RPMI7951 (cell line): ENCODE results near the gene COL7A1. TPM values are rescaled to one million over a fixed set of nuclear protein-coding genes. Genes with fewer than 3 reads are reported as not detected.

Experiments
- DNase-seq: peaks from one replicate; pipeline ENCODE4 v3.0.0-alpha.2; 2012; ENCODE audit warnings: low read depth
- total RNA-seq: library from RNA; depleted of rRNA; stranded (reverse); fragments of >200 nt; shearing (Covaris generic); gene quantifications from 2 replicates; pipeline ENCODE4 v1.2.3, GENCODE V29; 2014

The COL7A1 gene
- total RNA-seq, 1 experiment from 2014 or later, result 110 TPM

DNA sequence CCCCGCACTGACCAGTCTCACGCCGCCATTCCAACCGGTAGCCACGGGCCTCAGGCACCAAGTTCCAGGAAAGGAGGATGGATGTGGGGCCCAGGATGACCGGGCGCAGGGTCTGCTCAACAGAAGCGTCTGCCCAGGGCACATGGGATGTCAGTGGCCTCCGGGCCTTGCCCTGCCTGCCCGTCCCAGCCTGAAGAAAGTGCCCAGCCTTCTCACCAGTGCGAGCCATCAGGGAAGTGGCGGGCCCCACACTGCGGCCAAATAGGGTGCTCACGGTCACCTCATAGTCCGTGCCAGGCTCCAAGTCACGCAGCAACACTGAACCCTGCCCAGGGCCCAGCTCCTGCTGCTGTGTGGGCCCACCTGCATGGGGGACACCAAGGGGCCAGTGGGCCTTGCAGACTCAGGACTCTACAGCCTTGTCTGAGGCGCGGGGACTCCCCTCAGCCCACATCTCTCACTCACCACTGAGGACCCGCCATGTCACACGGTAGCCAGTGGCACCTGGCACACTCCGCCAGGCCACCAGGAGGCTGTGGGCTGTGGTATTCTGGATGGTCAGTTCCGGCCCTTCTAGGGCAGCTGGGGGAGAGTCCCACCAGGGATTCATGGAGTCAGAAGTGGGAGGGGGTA, 3.1 kb downstream of the COL7A1 start:
- no peak for DNase-seq

DNA sequence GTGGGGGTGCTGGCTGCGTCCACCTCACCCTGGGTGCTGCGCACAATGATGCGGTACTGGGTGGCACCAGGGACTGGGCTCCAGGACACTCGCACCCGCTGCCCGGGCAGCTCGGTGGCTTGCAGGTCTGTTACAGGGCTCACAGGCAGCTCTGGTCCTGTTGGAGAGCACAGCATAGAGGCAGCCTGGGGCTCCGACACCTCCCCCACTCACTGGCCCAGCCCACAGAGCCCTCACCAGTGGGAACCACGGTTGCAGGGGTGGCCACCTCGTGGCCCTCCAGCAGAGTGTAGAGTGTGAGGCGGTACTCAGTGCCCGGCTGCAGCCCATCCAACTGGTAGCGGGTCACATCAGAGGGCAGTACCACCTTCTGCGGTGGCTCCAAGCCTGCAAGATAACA, 3.7 kb downstream of the COL7A1 start:
- DNase-seq, result no peak

DNA sequence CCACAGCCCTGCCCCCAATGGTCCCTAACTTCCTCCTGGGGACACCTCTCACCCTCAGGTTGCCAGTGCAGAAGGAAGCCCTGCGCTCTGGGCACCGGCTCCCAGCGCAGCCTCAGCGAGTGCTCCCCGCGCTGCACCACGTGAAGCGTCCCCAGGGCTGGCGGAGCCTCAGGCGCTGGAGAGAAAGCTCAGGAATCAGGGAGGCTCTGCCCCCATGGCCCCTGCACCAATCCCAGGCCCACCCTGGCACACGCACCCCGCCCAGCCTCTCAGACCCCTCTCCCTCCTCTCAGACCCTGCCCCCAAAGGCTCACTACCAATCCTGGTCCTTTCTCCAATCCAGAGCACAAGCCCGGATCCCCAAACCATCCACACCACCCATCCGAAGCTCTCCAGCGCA, 6.9 kb downstream of the COL7A1 start:
- DNase-seq, result no peak

DNA sequence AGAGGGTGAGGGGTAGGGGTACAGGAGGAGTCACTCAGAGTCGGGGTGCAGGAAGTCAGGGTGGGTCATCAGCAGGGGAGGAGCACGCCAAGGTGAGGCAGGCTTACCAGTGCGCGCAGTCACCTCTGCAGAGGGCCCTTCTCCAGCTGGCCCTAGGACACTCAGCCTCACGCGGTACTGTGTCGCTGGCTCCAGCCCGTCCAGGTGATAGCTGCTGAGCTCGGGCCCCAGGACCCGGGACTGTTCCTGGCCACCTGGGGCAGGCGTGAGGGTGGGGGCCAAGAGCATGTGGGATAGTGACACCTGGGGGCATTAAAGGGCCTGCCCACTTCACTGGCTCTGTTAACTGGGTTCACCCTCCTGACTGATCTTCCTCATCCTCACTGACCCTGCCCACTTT, 7.4 kb downstream of the COL7A1 start:
- no peak for DNase-seq

DNA sequence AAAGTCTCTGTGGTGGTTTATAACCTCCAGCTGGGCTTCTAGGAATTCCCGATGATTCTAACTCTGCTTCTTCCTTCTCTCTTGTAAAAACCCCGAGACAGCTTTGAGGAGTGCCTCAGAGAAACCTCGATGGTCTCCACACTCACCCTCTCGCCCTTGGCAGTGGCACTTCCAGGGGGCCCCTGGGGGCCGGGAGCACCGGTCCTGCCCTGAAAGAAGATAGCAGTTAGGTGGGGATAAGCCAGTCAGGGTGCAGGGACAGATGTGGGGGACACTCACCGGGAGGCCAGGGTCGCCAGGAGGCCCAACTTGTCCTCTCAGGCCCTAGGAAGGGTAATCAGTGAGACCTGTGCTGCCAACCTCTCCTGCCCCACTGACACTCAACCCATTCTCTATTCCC, 9.7 kb downstream of the COL7A1 start:
- DNase-seq, result no peak

DNA sequence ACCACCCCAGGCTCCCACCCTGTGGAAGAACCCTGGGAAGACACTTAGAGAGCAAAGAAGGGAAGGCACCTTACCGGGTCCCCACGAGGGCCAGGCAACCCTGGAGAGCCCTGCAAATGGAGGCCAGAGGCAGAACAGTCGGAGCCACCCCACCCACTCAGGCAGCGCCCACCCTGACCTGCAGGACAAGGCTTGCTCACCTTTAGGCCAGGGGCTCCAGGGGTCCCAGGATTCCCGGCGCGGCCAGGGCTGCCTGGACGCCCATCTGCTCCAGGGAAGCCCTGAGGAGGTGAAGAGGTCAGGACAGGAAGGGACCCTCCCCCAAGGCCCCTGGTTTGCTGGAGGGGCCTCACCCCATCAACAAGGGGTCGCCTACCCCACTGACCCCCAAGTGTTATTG, 10.3 kb downstream of the COL7A1 start:
- DNase-seq, result no peak

DNA sequence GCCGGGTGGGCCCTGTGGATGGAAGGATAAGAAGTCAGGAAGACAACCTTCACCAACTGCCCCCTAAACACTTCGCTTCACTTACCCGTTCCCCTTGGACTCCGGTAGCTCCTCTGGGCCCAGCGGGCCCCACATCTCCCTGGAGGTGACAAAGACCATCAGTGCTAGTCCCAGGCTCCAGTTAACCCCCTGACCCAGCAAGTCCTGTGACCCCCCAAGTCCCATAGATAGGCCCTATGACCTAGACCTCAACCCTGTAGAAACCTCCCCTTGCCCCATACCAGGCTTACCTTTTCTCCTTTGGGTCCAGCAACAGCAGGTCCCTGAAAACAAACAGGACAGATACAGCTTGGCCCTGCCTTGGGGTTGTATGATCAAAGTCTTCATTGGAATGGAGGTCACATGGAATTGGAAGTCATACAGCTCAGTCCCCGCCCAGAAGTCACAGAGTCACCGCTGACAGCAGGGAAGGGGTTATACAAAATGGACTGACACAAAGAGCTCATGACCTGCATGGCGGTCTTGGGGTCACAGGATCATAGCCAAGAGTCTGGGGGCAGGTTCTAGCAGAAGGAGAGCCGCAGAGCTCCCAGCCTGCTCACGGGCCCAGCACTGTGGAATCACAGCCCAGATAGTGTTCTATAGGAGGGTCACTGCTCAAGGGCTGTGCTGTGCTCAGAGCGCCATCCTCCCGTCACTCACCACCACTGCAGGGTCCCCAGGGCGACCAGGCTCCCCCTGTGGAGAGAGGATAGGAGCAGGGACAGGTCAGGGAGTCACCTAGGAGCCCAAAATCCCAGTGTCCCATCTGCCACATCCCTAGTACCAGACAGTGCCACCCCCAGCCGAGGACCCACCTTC, 13.3 kb downstream of the COL7A1 start:
- DNase-seq, result no peak

DNA sequence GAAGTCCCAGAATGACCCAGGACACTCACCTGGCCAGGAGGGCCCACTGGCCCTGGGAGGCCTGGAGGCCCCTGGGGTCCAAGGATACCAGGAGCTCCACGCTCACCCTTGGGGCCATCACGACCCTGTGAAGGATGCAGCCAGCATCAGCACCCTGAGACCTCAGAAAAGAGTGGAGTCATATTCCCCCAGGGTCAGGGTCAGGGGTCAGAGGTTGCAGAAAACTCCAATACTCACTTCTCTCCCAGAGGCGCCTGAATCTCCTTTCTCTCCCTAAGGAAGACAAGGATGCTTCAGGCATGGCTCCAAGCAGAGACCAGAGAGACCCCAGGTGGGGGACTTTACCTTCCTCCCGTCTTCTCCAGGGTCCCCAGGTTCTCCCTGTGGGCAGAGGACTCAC, 18.5 kb downstream of the COL7A1 start:
- DNase-seq, result no peak

DNA sequence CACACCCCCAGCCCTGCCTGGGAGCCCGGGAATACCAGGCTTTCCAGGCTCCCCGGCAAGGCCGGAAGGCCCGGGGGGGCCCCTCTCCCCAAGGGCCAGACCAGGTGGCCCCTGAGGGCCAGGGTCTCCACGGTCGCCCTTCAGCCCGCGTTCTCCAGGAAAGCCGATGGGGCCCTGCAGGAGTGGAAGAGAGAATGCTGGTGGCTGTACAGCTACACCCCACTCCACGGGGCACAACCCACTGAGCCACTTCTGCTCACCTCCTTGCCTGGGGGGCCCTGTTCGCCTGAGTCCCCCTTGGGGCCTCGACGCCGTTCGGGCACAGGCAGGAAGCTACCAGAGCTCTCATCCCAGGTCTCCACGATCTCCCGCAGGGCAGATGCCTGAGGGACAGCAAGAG, 19.8 kb downstream of the COL7A1 start:
- no peak for DNase-seq

DNA sequence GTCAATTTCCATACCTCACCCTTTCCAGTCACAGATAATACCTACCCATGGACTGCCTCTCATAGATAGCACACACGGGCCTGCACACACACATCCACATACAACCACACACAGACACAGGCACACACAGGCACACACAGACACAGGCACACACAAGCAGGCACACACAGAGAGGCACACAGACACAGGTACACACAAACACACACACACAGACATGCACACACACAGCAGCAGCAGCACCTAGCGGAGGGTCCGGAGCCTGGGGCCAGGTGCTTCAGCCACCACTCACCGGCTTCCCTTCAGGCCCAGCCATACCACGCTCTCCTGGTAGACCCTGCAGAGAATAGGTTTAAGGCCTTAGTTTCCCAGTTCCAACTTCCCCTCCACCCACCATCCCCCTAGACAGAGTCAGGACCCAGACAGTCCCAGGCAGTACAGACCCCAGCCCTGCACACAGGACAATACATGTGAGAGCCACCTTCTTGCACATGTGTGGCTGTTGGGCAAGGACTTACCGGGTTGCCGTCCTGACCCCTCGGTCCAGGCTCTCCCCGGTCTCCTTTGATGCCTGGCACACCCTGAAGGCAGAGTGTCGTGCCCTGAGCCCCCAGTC, 21.1 kb downstream of the COL7A1 start:
- DNase-seq, result no peak

DNA sequence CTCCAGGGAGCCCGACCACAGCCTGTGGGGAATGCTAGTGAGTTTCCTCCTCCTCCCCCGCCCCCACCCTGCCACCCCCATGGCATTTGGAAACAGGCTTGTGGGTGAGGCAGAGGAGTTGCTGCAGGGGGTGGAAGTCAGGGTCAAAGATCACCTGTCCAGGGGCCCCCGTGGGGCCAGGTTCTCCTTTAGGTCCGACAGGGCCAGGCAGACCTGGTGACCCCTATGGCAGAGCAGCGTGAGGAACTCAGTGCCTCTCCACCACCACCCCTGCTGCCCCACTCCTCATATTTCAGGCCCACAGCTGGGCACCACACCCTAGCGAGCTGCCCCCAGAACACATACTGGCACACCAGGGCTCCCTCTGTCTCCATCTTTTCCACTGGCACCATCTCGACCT, 22.6 kb downstream of the COL7A1 start:
- DNase-seq, result no peak

DNA sequence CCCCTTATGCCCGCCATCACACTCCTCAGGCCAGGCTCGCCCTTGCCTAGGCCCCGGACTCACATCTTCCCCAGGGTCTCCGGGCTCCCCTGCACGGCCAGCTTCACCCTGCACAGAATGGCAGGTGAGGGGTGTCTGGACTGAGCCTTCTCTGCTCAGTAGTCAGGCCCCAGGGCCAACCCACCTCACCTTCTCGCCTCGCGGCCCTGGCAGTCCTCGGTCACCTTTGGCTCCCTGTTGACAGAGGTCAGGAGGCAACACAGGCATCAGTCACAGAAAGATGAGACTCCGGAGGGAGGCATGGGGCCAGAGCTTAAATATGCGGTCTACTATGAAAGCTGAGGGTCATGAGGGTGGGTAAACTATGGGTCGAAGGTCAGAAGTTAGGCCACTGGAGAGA, 23.2 kb downstream of the COL7A1 start:
- DNase-seq, result no peak

DNA sequence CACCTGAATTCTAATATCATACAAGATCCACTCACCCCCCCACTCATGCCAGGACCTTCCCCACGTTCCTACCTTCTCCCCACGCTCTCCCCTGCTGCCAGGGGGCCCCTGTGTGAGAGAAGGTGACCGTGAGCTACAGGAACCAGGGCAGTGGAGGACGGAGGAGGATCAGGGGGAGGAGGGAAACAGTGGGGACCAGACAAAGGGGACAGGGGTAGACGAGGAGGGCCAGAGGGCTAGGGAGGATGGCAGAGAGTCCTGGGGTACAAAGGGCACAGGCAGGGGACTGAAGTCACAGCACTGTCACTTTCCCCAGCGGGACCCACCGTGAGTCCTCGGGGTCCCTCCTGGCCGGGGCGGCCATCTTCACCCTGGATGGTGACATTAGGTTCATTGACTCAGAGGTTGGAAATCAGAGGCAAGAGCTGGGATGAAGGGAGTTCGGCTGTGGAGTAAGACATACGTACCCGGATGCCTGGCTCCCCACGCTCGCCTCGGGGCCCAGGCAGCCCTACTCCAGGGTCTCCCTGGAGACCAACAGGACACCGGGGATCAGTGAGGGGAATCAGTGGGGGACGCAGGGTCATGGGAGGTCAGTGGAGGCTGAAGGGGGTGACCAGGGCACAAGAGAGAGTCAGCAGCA, 25.2 kb downstream of the COL7A1 start:
- no peak for DNase-seq

DNA sequence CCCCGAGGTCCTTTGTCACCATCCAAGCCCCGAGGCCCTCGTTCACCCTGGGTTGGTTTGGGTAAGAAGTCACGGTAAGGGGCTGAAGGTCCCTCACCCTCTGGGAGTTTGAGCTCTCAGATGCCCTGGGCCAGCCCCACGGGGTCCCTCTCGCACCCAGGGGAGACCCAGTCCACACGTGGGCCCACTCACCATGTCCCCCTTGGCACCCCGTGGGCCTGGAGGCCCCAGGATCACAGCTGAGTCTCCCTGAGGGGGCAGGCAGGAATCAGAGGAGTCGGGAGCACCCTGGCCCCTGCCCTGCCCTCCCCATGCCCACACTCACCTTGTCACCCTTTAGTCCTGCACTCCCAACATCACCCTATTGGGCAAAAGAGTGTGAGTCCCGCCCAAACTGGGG, 25.7 kb downstream of the COL7A1 start:
- no peak for DNase-seq

DNA sequence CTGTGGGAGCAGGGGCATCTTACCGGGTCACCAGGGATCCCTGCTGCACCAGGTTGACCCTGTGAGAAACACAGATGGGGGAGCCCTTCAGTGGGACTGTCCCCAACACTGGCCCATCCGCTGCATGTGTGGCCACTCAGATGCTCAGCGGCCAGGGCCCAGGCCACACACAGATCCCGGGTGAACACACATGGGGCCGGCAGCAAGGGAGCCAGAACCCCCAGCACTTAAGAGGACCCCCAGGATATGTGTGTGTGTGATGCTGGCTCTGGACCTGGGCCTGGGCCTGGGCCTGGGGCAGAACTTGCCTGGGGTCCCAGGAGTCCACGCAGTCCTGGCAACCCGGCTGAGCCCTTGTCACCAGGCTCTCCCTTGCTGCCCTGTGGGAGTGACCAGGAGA, 26.7 kb downstream of the COL7A1 start:
- no peak for DNase-seq

DNA sequence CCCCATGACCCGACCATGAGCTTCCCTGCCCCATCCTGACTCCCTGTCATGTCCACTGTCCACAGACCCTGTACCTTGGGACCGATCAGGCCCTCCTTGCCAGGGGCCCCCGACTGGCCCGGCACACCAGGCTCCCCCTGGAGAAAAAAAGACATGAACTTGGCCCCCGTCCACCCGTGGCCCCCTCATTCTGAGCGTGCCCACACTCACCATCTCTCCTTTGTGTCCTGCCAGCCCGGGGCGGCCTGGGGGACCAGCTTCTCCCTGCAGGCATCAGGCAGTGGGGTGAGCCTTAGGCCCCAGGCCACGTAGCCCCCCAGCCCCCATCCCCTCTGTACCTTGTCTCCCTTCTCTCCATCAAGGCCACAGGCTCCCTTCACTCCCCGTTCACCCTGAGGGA, 27.6 kb downstream of the COL7A1 start:
- no peak for DNase-seq

DNA sequence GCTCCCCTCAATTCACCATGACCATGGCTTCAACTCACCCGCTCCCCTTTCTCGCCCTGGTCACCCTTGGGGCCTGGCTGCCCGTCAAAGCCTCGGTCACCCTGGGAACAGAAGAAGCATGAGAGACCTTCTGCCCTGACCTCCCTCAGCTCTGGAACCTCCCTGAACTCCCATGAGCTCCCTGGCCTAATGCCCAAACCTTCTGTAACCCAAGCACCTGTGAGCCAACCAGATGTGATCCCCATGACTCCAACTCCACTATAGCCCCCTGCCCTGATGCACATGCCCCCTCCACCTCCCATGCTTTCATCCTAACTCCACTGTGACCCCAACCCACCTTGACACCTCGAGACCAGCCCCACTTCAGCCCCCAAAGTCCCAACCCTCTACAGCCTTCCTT, 28.0 kb downstream of the COL7A1 start:
- DNase-seq, result peak; percentile 69

DNA sequence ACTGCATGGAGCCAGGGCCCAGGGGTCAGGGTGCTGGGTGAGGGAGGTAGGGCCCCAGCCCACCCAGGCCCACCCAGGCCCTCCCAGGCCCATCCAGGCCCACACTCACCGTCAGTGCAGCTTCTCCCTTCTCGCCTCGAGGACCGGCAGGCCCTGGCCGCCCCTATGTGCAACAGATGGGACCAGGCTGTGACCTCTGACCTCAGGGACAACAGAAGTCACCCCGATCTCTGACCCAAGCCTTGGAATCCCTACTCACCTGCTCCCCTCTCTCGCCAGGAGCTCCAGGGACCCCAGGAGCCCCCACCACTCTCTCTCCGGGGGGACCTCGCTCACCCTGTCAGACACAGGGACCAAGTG, 28.7 kb downstream of the COL7A1 start:
- no peak for DNase-seq

DNA sequence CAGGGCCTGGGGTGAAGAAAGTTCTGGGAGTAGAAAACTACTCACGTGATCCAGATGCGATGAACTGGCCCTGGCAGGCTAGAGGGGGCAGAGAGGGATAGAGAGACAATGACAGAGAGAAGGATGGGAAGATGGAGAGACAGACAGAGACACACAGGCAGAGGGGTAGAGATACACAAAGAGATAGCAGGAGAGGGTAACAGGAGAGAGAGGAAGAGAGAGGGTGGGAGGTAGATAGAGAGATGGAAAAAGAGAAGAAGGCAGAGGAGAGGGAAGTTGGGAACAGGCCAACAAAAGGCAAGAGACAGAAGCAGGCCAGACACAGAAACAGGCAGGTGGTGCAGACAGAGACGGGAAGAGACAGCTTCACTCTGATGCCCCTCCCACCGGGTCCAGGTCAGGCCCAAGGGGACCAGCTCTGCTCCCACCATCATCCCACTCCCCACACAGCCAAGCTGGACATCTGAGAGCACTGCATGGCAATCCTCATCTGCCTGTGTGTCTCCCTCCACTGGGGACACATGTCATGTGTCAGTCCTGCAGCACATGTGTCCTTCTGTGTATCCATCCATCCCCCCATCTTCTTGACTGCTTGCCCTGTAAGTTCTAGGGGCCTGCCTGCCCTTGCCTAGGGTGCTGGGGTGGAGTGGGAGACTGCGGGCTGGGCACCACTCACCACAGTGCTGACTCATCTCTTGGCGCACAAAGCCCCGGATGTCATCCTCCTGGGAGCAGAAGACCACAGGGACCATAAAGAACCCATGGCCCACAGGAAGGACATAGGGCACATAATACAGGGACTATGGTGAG, 29.3 kb downstream of the COL7A1 start:
- DNase-seq, result peak; percentile 95

DNA sequence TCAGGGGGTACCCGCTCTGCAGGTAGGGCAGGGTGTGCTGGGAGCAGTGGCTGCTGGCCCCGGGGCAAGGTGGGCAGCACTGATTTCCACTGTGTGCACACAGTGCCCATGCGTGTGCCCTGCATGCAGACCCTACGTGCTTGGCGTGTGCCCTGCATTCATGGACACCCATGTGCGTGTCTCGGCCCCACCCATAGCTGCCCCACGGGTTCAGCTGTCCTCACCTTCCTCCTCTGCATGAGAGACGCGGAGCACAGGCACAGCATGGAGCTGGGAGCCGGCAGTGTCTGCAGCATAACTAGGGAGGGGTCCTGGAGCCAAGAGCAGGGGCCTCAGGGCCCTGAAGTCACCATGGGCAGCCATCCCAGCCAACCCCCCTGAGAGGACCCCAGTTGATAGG, 29.9 kb downstream of the COL7A1 start:
- no peak for DNase-seq

DNA sequence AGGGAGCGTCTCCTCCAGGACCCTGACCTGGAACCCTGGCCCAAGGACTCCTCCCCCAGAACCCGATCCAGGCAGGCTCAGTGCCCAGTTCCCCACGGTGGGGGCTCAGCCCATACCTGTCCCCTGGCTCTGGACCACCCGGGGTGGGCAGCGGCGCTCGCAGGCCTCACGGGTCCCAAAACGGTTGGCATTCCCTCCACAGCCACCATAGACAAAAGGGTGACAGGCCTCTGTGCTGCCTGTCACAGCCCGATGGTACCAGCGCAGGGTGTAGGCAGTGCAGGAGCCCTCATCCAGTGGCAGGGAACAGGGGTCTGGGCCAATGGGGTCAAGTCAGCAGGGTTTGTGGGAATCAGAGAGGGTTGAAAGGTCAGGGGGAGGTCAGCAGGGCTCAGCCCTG, 30.5 kb downstream of the COL7A1 start:
- no peak for DNase-seq

DNA sequence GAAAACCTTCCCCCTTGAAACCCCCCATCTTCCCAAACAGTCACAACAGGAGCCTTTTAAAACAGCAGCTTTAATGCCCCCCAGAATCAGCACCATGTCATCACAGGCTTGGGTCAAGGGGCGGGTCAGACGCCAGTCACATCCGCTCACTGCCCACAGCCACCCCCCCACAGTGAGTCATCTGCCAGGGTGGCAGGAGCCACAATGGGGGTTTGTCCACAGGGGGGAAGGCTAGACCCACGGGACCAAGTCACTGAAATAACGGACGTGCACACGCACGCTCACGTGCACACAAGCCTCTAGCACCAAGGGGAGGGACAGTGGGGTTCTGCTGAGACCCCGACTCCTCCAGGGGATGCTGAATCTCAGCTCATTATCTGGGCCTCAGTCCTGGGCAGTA, 31.1 kb downstream of the COL7A1 start:
- peak; percentile 96 for DNase-seq
